ENCODE results near the gene FOXN4. TPM values are rescaled to one million over a fixed set of nuclear protein-coding genes. Genes with fewer than 3 reads are reported as not detected.

The FOXN4 gene
- total and polyA plus RNA-seq, 2 donors (not counting 3 experiments of a cell fraction or from before 2014, with no cell fraction given): not detected

DNA sequence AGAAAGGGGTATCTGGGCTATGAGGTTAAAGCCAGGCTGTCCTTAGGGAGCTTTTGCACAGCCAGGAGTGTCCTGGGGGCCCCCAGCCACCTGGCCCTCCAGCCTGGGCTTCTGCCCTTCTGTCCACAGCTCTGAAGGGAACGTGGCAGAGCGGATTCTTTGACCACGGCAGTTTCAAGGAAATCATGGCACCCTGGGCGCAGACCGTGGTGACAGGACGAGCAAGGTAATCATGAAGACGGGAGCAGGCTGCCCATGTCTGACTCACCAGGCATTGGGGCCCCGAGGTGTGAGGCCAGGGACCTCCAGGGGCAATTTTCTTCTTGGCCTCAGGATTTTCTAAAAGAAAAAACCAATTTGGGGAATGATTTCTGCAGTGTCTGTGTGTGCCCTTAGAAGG is 53.1 kb downstream of the FOXN4 start:
- no peak overlapping the region for H3K4me2 ChIP-seq (ENCODE audit: insufficient read depth, low read length)
- no peak overlapping the region for H3K4me3 ChIP-seq (replicated peaks in 1 of 3; ENCODE audit: insufficient read depth in 1 of 3, low read depth in 1 of 3, low read length in 3 of 3)
- no peak overlapping the region for H3K9ac ChIP-seq (replicated peaks; ENCODE audit: extremely low read depth, insufficient read depth, low read length)
- FAIRE-seq (no peak), DNase-seq (ENCODE audit: low read depth, low spot score) (no peak)
- no peaks in the 10 kb centered on the region for H3K4me1 ChIP-seq (ENCODE audit: control insufficient read depth, extremely low read depth, insufficient read depth, low read length)
- H4K20me1 ChIP-seq (replicated peaks; ENCODE audit: control insufficient read depth, extremely low read depth, insufficient read depth, low read length): no peaks in the 10 kb centered on the region
- ChIA-PET POLR2A (no interaction called here), CTCF (interaction anchor here (1.0 to 1.8 kb wide), 3 partner anchors 8 to 144 kb away, joined by 4 to 9 read pairs (median 6); no protein-coding TSS in a partner anchor)
- no peak overlapping the region for H2AFZ ChIP-seq (ENCODE audit: low read depth, low read length)
- no peaks in the 10 kb centered on the region for H3K79me2 ChIP-seq (ENCODE audit: control insufficient read depth, insufficient read depth, low read length)
- H3K27ac ChIP-seq (ENCODE audit: insufficient read depth, low read depth, low read length): no peak overlapping the region
- TF ChIP-seq, protein P1, sequence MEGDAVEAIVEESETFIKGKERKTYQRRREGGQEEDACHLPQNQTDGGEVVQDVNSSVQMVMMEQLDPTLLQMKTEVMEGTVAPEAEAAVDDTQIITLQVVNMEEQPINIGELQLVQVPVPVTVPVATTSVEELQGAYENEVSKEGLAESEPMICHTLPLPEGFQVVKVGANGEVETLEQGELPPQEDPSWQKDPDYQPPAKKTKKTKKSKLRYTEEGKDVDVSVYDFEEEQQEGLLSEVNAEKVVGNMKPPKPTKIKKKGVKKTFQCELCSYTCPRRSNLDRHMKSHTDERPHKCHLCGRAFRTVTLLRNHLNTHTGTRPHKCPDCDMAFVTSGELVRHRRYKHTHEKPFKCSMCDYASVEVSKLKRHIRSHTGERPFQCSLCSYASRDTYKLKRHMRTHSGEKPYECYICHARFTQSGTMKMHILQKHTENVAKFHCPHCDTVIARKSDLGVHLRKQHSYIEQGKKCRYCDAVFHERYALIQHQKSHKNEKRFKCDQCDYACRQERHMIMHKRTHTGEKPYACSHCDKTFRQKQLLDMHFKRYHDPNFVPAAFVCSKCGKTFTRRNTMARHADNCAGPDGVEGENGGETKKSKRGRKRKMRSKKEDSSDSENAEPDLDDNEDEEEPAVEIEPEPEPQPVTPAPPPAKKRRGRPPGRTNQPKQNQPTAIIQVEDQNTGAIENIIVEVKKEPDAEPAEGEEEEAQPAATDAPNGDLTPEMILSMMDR (IDR thresholded peaks at IDR 0.05; ENCODE audit: extremely low read depth in 1 of 2, insufficient read depth in 1 of 2, low read depth in 1 of 2, low read length in 2 of 2): no peak
- TF ChIP-seq FOS (IDR thresholded peaks at IDR 0.05; ENCODE audit: borderline replicate concordance, insufficient read depth, low read length): no peak
- TF ChIP-seq GATA2 (IDR thresholded peaks at IDR 0.05; ENCODE audit: insufficient read depth, insufficient read length, low read depth, low read length): no peak
- no peak for TF ChIP-seq POLR2A (IDR thresholded peaks at IDR 0.05; ENCODE audit: low read depth, low read length)
- TF ChIP-seq, protein P2, sequence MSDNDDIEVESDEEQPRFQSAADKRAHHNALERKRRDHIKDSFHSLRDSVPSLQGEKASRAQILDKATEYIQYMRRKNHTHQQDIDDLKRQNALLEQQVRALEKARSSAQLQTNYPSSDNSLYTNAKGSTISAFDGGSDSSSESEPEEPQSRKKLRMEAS (IDR thresholded peaks at IDR 0.05; ENCODE audit: insufficient read depth, insufficient read length): no peak
- no peak for TF ChIP-seq EZH2 (IDR thresholded peaks at IDR 0.05; ENCODE audit: borderline replicate concordance, low read depth, low read length, severe bottlenecking)
- no peak for TF ChIP-seq POLR2AphosphoS5 (IDR thresholded peaks at IDR 0.05; ENCODE audit: insufficient read depth, low read depth, low read length)
- no peak for TF ChIP-seq MYC (IDR thresholded peaks at IDR 0.05; ENCODE audit: low read depth, low read length)
- TF ChIP-seq JUN (IDR thresholded peaks at IDR 0.05; ENCODE audit: borderline replicate concordance, insufficient read depth, insufficient read length, low read depth): no peak
- intact Hi-C loops (cut with micrococcal nuclease) (no loop called here), dilution Hi-C loops (cut with MboI; ENCODE audit: extremely low pct_ligation_motif_present, low sequenced_read_pairs) (no loop called here)
- H3K9me1 ChIP-seq (replicated peaks; ENCODE audit: control insufficient read depth, extremely low read depth, insufficient read depth, low read length): no peaks in the 10 kb centered on the region
- no peaks in the 10 kb centered on the region for H3K9me3 ChIP-seq (replicated peaks; ENCODE audit: control insufficient read depth, insufficient read depth, low read length)
- no peaks in the 10 kb centered on the region for H3K27me3 ChIP-seq (ENCODE audit: control insufficient read depth in 2 of 2, insufficient read depth in 2 of 2, low read length in 2 of 2)
- H3K36me3 ChIP-seq (ENCODE audit: control insufficient read depth in 2 of 2, extremely low read depth in 1 of 2, insufficient read depth in 2 of 2, low read length in 2 of 2): no peaks in the 10 kb centered on the region
- BruUV-seq (replicated peaks): no TSS peak

Data from endothelial cell of umbilical vein (primary cell).